GM21390 (cell line): ENCODE data around the gene SUMO3.
"Not testable (repeated sequence)": the region's sequence is repeated elsewhere in the genome, so short reads cannot be mapped to it uniquely, and the experiment has no call there.

ENCODE experiments used
- ATAC-seq: cut with Tn5 transposase; IDR thresholded peaks from one replicate; pipeline ENCODE4 v1.9.1; 2021; ENCODE audit not compliant: unreplicated experiment

The SUMO3 gene

GRCh38 chr21:44847261-44848056 lies 29.6 kb upstream of the SUMO3 start:
- ATAC-seq: no peak

GRCh38 chr21:44846485-44847260 lies 28.8 kb upstream of the SUMO3 start:
- no peak for ATAC-seq

GRCh38 chr21:44846224-44846484 lies 28.3 kb upstream of the SUMO3 start:
- ATAC-seq: no peak

- no peak for ATAC-seq
Observed at GRCh38 chr21:44845418-44846223, 27.8 kb upstream of the SUMO3 start.

GRCh38 chr21:44844256-44844655 lies 26.4 kb upstream of the SUMO3 start:
- ATAC-seq: no peak

GRCh38 chr21:44842721-44843445 lies 25.0 kb upstream of the SUMO3 start:
- ATAC-seq: no peak

GRCh38 chr21:44842087-44842486 lies 24.2 kb upstream of the SUMO3 start:
- no peak for ATAC-seq

GRCh38 chr21:44840771-44841170 lies 22.9 kb upstream of the SUMO3 start:
- no peak for ATAC-seq

- no peak for ATAC-seq
Observed at GRCh38 chr21:44838951-44839350, 21.1 kb upstream of the SUMO3 start.

- no peak for ATAC-seq
Observed at GRCh38 chr21:44838039-44838895, 20.4 kb upstream of the SUMO3 start.

GRCh38 chr21:44837537-44837936 lies 19.7 kb upstream of the SUMO3 start:
- no peak for ATAC-seq

GRCh38 chr21:44836666-44837471 lies 19.0 kb upstream of the SUMO3 start:
- ATAC-seq: no peak

GRCh38 chr21:44836349-44836665 lies 18.4 kb upstream of the SUMO3 start:
- no peak for ATAC-seq

GRCh38 chr21:44835647-44835973 lies 17.7 kb upstream of the SUMO3 start:
- no peak for ATAC-seq

GRCh38 chr21:44834951-44835646 lies 17.2 kb upstream of the SUMO3 start:
- ATAC-seq: no peak

- ATAC-seq: no peak
Observed at GRCh38 chr21:44834231-44834950, 16.5 kb upstream of the SUMO3 start.

GRCh38 chr21:44833663-44834062 lies 15.8 kb upstream of the SUMO3 start:
- ATAC-seq: no peak

GRCh38 chr21:44832516-44833255 lies 14.8 kb upstream of the SUMO3 start:
- ATAC-seq: not testable (repeated sequence)
